Measurements from ENCODE around the gene CDCA4.

Gene CDCA4

DNA sequence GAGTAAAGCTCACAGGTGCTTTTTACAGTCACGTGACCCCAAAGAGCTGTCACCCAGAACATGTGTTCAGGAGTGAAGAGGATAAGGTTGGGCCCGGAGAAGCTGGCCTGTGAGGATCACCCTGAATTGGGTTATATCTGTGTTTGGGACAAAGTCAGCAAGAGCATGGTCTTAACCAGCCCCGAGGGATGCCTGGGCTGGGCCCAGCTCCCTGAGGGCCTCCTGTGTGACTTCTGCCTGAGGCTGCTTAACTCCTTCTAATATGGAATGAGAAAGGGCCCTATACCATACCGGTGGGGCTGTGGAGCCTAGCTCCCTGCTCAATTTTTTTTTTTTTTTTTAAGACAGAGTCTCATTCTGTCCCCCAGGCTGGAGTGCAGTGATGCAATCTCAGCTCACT is 2.5 kb downstream of the CDCA4 start:
- TF ChIP-seq, protein P1, sequence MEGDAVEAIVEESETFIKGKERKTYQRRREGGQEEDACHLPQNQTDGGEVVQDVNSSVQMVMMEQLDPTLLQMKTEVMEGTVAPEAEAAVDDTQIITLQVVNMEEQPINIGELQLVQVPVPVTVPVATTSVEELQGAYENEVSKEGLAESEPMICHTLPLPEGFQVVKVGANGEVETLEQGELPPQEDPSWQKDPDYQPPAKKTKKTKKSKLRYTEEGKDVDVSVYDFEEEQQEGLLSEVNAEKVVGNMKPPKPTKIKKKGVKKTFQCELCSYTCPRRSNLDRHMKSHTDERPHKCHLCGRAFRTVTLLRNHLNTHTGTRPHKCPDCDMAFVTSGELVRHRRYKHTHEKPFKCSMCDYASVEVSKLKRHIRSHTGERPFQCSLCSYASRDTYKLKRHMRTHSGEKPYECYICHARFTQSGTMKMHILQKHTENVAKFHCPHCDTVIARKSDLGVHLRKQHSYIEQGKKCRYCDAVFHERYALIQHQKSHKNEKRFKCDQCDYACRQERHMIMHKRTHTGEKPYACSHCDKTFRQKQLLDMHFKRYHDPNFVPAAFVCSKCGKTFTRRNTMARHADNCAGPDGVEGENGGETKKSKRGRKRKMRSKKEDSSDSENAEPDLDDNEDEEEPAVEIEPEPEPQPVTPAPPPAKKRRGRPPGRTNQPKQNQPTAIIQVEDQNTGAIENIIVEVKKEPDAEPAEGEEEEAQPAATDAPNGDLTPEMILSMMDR (IDR thresholded peaks at IDR 0.05; ENCODE audit: low read depth, low read length) = no peak
- H3K4me3 ChIP-seq (replicated peaks in 1 of 2; ENCODE audit: low read depth in 2 of 2, low read length in 2 of 2) = no peak overlapping the region
- DNase-seq (ENCODE audit: low read depth in 2 of 2) = no peak

- no peak for DNase-seq (ENCODE audit: low read depth in 2 of 2)
- H3K4me3 ChIP-seq (replicated peaks in 1 of 2; ENCODE audit: low read depth in 2 of 2, low read length in 2 of 2) = no peak overlapping the region
- TF ChIP-seq, protein P1 (IDR thresholded peaks at IDR 0.05; ENCODE audit: low read depth, low read length) = no peak
Observed at GRCh38 chr14:105015905-105016304, 5.0 kb downstream of the CDCA4 start.

DNA sequence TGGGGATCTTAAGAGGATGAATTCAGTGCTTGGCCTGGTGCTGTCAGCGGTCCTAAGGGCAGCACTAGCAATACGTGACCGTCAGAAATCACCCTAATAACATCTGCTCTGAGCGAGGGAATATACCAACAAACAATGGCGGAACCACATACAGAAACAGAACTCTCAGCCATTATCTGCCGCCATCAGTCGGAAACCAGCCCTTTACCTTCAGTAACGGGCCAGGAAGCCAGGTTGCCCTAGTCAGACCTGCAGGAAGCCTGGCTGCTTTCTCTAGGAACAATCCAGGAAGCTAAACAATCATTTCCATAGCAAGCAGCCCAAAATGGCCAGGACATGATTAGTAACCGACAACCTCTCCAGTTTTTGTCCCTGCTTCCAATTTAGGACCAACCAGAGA is 5.6 kb downstream of the CDCA4 start:
- TF ChIP-seq, protein P1 (IDR thresholded peaks at IDR 0.05; ENCODE audit: low read depth, low read length) = no peak
- no peak for DNase-seq (ENCODE audit: low read depth in 2 of 2)
- no peak overlapping the region for H3K4me3 ChIP-seq (replicated peaks in 1 of 2; ENCODE audit: low read depth in 2 of 2, low read length in 2 of 2)

- TF ChIP-seq, protein P1 (IDR thresholded peaks at IDR 0.05; ENCODE audit: low read depth, low read length) = no peak
- DNase-seq (ENCODE audit: low read depth in 2 of 2) = no peak
- no peak overlapping the region for H3K4me3 ChIP-seq (replicated peaks in 1 of 2; ENCODE audit: low read depth in 2 of 2, low read length in 2 of 2)
Observed at GRCh38 chr14:105014631-105015030, 6.3 kb downstream of the CDCA4 start.

DNA sequence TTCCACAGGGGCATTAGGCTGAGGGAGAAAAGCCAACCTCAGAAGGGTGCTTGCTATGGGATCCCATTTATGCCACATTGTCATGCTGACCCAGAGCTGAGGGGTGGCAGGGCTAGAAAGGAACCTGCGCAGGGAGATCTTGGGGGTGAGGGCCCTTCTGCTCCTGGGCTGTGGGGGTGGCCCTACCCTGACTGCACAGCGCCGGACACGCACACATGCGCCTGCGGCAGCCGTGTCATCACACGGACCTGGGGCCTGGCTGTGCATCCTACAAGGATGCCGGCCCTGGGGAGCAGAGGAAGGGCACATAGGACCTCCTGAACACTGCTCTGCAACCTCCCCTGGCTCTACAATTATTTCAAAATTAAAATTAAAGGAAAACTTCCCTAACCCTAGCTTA is 6.9 kb downstream of the CDCA4 start:
- TF ChIP-seq, protein P1 (IDR thresholded peaks at IDR 0.05; ENCODE audit: low read depth, low read length) = no peak
- no peak for DNase-seq (ENCODE audit: low read depth in 2 of 2)
- no peak overlapping the region for H3K4me3 ChIP-seq (replicated peaks in 1 of 2; ENCODE audit: low read depth in 2 of 2, low read length in 2 of 2)

GRCh38 chr14:105013150-105013785 is 7.6 kb downstream of the CDCA4 start:
- H3K4me3 ChIP-seq (replicated peaks in 1 of 2; ENCODE audit: low read depth in 2 of 2, low read length in 2 of 2) = no peak overlapping the region
- DNase-seq (ENCODE audit: low read depth in 2 of 2) = no peak
- TF ChIP-seq, protein P1 (IDR thresholded peaks at IDR 0.05; ENCODE audit: low read depth, low read length) = peak; percentile 4
